Endothelial cell of umbilical vein (primary cell): ENCODE measurements around the gene MID1.

Source experiments
- EZH2 ChIP-seq: IDR thresholded peaks from 2 replicates; pipeline ENCODE4 v1.6.1; 2012; ENCODE audit warnings: borderline replicate concordance, low read depth, mild to moderate bottlenecking, moderate library complexity, low read length, inconsistent platforms; ENCODE audit not compliant: severe bottlenecking
- FOS ChIP-seq: IDR thresholded peaks from 2 replicates; pipeline ENCODE4 v1.6.1; 2011; ENCODE audit warnings: mild to moderate bottlenecking, low read length, moderate library complexity, borderline replicate concordance; ENCODE audit not compliant: insufficient read depth
- POLR2A ChIP-seq: IDR thresholded peaks from 2 replicates; pipeline ENCODE4 v1.6.1; 2012; ENCODE audit warnings: low read depth, mild to moderate bottlenecking, control low read depth, low read length
- POLR2AphosphoS5 ChIP-seq: IDR thresholded peaks from 2 replicates; pipeline ENCODE4 v1.6.1; 2012; ENCODE audit warnings: low read depth, mild to moderate bottlenecking, control low read depth, low read length, moderate library complexity; ENCODE audit not compliant: insufficient read depth
- TF ChIP-seq, protein P1 (sequence below), 2 donors: IDR thresholded peaks; 1 replicate in 1 of 2; 2 replicates in 1 of 2; pipeline ENCODE4 v1.5.1; 2011; ENCODE audit warnings: low read length in 2 of 2, mild to moderate bottlenecking in 2 of 2, moderate library complexity in 2 of 2, control low read depth in 1 of 2, inconsistent platforms in 1 of 2, low read depth in 1 of 2; ENCODE audit not compliant: insufficient read depth in 1 of 2; ENCODE audit errors: extremely low read depth in 1 of 2
- TF ChIP-seq, protein P2 (sequence below): IDR thresholded peaks from 2 replicates; pipeline ENCODE4 v1.6.1; 2011; ENCODE audit not compliant: insufficient read depth, insufficient read length

DNA sequence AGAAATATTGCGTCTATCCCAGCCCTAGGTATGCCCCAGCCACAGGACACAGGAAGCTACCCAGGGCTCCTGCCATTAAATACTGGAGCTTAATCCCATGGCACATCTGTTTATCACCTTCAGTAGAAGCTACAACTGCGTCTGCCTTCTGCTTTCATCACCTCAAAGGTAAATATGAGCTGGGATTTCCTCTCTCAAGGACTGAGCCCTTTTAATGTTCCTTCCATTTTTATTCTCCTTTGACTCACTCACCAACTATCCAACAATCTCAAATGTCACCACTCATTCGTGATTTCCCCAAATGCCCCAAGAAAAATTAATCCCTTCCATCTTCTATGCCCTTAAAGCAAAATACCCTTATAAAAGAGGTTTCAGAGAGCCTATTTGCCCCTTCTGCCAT, 1.8 kb upstream of the MID1 start:
- TF ChIP-seq POLR2A (no peak), EZH2 (no peak), POLR2AphosphoS5 (no peak), FOS (no peak)
- TF ChIP-seq, protein P1, sequence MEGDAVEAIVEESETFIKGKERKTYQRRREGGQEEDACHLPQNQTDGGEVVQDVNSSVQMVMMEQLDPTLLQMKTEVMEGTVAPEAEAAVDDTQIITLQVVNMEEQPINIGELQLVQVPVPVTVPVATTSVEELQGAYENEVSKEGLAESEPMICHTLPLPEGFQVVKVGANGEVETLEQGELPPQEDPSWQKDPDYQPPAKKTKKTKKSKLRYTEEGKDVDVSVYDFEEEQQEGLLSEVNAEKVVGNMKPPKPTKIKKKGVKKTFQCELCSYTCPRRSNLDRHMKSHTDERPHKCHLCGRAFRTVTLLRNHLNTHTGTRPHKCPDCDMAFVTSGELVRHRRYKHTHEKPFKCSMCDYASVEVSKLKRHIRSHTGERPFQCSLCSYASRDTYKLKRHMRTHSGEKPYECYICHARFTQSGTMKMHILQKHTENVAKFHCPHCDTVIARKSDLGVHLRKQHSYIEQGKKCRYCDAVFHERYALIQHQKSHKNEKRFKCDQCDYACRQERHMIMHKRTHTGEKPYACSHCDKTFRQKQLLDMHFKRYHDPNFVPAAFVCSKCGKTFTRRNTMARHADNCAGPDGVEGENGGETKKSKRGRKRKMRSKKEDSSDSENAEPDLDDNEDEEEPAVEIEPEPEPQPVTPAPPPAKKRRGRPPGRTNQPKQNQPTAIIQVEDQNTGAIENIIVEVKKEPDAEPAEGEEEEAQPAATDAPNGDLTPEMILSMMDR (IDR thresholded peaks at IDR 0.05; ENCODE audit: extremely low read depth in 1 of 2, insufficient read depth in 1 of 2, low read depth in 1 of 2, low read length in 2 of 2), result no peak
- TF ChIP-seq, protein P2, sequence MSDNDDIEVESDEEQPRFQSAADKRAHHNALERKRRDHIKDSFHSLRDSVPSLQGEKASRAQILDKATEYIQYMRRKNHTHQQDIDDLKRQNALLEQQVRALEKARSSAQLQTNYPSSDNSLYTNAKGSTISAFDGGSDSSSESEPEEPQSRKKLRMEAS, result no peak
